ENCODE results near the gene VWC2.

DNA sequence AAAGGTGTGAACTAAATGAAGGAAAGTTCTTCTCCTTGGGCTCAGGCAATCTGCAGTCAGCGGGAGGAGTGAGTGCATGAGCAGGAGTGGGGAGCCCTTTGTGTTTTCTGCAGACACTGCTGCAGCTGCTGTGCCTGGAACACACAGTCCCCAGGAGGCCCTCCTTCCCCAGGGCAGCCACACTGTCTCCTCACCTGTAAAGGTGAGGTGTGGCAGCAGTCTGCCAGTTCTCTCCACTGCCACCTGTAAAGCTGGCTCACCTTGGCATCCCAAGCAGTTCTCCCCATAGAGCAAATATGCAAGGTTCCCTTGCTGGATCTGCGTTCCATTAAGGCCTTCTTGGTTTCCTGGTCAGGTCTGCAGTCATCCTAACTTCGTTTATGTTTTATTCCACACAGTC, 5.2 kb upstream of the VWC2 start:
- TF ChIP-seq RBAK (tag by site-specific recombination; IDR thresholded peaks at IDR 0.05) (no peak), ZBTB17 (tag by site-specific recombination; IDR thresholded peaks at IDR 0.05) (no peak), ZNF560 (tag by site-specific recombination; IDR thresholded peaks at IDR 0.05; ENCODE audit: borderline replicate concordance) (no peak), ZBTB8A (tag by site-specific recombination; IDR thresholded peaks at IDR 0.05) (no peak), SALL2 (tag by site-specific recombination; IDR thresholded peaks at IDR 0.05; ENCODE audit: borderline replicate concordance) (no peak)
- TF ChIP-seq, protein P1, sequence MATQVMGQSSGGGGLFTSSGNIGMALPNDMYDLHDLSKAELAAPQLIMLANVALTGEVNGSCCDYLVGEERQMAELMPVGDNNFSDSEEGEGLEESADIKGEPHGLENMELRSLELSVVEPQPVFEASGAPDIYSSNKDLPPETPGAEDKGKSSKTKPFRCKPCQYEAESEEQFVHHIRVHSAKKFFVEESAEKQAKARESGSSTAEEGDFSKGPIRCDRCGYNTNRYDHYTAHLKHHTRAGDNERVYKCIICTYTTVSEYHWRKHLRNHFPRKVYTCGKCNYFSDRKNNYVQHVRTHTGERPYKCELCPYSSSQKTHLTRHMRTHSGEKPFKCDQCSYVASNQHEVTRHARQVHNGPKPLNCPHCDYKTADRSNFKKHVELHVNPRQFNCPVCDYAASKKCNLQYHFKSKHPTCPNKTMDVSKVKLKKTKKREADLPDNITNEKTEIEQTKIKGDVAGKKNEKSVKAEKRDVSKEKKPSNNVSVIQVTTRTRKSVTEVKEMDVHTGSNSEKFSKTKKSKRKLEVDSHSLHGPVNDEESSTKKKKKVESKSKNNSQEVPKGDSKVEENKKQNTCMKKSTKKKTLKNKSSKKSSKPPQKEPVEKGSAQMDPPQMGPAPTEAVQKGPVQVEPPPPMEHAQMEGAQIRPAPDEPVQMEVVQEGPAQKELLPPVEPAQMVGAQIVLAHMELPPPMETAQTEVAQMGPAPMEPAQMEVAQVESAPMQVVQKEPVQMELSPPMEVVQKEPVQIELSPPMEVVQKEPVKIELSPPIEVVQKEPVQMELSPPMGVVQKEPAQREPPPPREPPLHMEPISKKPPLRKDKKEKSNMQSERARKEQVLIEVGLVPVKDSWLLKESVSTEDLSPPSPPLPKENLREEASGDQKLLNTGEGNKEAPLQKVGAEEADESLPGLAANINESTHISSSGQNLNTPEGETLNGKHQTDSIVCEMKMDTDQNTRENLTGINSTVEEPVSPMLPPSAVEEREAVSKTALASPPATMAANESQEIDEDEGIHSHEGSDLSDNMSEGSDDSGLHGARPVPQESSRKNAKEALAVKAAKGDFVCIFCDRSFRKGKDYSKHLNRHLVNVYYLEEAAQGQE (tag by site-specific recombination; IDR thresholded peaks at IDR 0.05), result no peak
- TF ChIP-seq, protein P2, sequence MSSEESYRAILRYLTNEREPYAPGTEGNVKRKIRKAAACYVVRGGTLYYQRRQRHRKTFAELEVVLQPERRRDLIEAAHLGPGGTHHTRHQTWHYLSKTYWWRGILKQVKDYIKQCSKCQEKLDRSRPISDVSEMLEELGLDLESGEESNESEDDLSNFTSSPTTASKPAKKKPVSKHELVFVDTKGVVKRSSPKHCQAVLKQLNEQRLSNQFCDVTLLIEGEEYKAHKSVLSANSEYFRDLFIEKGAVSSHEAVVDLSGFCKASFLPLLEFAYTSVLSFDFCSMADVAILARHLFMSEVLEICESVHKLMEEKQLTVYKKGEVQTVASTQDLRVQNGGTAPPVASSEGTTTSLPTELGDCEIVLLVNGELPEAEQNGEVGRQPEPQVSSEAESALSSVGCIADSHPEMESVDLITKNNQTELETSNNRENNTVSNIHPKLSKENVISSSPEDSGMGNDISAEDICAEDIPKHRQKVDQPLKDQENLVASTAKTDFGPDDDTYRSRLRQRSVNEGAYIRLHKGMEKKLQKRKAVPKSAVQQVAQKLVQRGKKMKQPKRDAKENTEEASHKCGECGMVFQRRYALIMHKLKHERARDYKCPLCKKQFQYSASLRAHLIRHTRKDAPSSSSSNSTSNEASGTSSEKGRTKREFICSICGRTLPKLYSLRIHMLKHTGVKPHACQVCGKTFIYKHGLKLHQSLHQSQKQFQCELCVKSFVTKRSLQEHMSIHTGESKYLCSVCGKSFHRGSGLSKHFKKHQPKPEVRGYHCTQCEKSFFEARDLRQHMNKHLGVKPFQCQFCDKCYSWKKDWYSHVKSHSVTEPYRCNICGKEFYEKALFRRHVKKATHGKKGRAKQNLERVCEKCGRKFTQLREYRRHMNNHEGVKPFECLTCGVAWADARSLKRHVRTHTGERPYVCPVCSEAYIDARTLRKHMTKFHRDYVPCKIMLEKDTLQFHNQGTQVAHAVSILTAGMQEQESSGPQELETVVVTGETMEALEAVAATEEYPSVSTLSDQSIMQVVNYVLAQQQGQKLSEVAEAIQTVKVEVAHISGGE (tag by site-specific recombination; conservative IDR thresholded peaks at IDR 0.05; ENCODE audit: low read depth), result no peak
- TF ChIP-seq, protein P3, sequence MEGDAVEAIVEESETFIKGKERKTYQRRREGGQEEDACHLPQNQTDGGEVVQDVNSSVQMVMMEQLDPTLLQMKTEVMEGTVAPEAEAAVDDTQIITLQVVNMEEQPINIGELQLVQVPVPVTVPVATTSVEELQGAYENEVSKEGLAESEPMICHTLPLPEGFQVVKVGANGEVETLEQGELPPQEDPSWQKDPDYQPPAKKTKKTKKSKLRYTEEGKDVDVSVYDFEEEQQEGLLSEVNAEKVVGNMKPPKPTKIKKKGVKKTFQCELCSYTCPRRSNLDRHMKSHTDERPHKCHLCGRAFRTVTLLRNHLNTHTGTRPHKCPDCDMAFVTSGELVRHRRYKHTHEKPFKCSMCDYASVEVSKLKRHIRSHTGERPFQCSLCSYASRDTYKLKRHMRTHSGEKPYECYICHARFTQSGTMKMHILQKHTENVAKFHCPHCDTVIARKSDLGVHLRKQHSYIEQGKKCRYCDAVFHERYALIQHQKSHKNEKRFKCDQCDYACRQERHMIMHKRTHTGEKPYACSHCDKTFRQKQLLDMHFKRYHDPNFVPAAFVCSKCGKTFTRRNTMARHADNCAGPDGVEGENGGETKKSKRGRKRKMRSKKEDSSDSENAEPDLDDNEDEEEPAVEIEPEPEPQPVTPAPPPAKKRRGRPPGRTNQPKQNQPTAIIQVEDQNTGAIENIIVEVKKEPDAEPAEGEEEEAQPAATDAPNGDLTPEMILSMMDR (tag by site-specific recombination; IDR thresholded peaks at IDR 0.05), result no peak

All from HEK293 (cell line).